GM21786 (cell line): ENCODE data around the gene TNFRSF9.
"Not testable (repeated sequence)": the region's sequence is repeated elsewhere in the genome, so short reads cannot be mapped to it uniquely, and the experiment has no call there.

ENCODE experiments used
- ATAC-seq: cut with Tn5 transposase; IDR thresholded peaks from one replicate; pipeline ENCODE4 v1.9.1; 2021; ENCODE audit not compliant: unreplicated experiment

The TNFRSF9 gene

DNA sequence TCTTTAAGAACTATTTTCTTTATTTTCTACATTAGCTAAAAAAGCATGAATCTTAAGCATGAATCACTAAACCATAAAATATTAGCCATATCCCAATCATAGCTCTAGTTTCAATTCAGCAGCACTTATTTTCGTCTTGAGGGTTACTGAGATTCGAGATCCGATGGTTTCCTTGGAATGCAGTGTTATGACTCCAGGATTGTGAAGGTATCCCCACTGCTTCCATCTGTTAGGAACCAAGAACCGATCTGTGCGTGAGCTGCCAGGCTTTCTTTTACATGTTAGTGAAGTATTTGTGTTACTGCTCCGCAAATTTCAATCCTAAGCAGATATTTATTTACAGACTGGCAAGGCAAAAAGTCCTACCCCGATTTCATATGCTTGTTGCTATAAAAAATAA is 18.8 kb downstream of the TNFRSF9 start:
- no peak for ATAC-seq

DNA sequence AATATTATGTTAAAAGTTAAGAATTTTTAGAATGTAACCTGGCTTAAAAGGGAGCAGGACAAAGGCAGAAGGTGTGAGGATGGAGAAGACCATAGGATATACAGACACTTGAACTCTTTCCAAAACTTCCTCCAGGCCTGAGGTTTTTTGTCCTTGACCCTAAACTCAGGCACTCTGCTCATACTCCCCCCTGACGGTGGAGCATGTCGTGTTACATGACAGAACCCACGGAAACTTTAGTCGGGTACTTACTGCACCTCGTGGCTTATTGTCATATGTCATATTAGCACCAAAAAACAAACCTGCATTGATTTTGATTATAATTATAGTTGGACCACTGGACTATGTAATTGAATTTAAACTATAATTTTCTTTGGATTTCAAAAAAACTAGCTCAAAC is 20.8 kb downstream of the TNFRSF9 start:
- ATAC-seq, result no peak

DNA sequence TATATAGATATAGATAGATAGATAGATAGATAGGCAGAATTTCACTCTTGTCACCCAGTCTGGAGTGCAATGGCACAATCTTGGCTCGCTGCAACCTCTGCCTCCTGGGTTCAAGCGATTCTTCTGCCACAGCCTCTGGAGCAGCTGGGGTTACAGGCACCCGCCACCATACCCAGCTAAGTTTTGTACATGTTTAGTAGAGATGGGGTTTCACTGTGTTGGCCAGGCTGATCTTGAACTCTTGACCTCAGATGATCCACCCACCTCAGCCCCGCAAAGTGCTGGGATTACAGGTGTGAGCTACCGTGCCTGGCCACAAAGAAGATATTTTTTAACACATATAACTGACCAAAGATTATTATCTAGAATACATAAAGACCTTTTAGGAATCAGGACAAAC is 22.7 kb downstream of the TNFRSF9 start:
- not testable (repeated sequence) for ATAC-seq

DNA sequence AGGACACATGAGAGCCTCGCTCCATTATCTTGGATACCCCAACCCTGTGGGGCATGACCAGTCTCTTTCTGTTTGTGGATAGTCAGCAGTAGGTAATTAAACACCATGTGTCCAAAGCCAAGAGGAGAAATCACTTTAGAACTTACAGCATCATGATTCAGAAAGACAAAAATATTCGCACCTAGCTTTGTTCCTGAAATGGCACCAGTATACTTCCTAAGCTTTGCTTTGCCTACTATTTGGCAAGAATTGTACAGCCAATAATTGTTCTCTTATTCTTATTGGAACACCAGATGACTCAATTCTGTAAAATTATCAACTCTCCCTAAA is 24.2 kb downstream of the TNFRSF9 start:
- ATAC-seq, result no peak

DNA sequence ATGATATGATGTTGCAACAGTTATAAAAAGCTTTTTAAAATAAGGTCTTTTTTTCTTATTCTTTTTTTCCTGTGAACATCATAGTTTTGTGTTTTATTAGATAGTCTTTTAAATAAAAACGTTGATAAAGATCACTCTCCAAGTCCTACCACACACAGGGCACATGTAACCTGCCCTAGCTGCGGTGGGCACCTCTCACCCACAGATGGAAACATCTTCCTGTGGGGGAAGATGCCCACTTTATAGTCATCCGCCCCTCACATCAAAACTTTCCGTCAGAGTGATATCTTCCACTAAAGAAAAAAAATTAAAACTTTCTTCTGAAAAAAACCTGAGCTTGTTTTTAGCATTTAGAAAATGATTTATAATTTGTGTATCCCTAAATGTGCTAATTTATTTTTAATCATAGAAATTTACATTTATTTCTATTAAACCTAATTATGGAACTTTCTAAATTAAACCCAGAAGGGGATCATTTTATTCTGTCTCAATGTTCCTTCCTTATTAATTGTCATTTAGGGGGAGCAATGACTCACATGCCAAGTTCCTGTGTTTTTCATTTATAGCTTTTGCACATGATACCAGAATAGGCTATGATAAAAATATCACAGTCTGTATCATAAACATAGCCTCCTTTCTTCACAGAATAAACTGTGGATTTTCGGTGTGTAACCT is 24.7 kb downstream of the TNFRSF9 start:
- ATAC-seq, result no peak

DNA sequence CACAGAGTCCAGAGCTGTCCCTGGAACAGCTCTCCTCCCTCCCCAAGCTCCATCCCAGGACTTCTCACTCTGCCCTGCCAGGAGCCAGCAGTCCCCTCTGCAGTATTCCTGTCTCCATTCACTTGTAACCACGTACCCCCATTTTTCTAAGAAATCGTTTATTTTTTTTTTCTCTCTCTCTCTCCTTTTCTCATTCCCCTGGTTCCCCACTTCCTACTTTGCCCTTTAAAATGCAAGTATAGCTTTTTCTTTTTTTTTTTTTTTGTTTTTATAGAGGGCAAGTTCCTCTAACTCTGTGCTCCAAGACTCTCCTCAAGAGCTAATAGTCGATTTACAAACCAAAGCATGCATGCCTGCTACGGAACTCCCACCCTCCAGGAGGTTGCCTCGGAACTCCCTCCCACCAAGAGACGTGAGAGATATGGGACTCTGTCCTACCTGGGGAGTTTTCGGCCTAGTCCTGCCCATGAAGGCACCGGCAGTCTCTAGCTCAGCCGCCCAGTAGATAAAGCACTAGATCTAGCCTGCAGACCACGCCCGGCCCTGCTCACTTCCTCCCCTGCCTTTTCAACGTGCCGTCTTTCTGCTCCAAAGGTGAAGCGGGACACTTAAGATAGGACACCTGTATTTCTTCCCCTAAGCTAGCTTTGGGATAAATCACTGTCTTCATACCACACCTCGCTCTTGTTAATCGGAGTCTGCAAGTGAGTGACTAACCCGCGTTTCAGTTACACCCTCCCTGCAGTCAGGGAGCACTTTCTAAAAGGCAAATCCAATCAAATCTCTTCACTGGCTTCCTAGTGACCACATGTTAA is 27.7 kb downstream of the TNFRSF9 start:
- ATAC-seq, result no peak

DNA sequence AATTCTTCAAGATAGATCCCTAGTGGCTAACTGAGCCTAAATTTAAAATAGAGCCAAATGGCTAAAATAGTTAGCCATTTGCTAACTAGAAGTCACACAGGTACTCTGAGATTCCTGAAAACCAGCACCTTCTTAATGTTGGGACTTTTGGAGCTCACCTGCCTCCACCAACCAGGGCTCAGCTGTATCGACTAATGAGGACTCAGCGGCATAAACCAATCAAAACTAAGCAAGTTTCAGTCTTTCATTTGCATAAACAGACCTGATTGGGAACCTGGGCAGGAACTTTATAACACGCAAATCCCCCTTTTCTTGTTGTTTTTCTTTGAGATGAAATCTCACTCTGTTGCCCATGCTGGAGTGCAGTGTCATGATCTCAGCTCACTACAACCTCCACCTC is 28.5 kb downstream of the TNFRSF9 start:
- no peak for ATAC-seq

DNA sequence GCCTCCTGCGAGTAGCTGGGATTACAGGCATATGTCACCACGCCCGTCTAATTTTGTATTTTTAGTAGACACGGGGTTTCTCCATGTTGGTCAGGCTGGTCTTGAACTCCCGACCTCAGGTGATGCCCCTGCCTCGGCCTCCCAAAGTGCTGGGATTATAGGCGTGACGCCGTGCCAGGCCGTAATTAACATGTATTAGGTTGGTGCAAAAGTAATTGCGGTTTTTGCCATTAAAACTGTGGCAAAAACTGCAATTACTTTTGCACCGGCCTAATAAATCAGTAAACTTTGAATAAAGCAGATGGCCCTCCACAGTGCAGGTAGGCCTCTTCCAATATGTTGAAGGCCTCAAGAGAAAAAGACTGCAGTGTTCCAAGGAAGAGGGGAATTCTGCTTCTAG is 35.4 kb downstream of the TNFRSF9 start:
- ATAC-seq, result no peak

DNA sequence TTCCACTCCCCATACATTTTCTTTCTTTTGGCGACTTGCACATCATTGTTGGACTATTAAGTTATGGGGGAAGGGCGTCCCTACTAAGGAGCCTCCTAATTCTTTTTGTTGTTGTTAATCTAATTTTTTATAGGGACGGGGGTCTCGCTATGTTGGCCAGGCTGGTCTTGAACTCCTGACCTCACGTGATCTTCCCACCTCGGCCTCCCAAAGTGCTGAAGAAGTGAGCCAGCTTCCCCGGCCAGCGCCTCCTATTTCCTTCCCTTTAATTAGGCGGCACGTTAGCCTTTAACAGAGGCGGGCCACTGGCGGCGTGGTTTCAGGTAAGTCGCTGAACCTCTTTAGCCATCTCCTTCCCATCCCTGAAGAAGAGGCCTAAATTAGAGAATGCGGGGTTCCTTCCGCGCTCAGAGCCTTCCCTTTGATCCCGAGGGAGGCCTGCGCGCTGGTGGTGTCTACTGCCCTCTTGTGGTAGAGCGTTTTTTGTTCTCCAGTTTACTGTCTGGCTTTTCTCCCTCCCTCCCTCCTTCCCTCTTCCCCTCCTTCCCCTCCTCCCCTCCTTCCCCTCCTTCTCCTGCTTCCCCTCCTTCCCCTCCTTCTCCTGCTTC is 38.1 kb downstream of the TNFRSF9 start:
- ATAC-seq, result no peak

DNA sequence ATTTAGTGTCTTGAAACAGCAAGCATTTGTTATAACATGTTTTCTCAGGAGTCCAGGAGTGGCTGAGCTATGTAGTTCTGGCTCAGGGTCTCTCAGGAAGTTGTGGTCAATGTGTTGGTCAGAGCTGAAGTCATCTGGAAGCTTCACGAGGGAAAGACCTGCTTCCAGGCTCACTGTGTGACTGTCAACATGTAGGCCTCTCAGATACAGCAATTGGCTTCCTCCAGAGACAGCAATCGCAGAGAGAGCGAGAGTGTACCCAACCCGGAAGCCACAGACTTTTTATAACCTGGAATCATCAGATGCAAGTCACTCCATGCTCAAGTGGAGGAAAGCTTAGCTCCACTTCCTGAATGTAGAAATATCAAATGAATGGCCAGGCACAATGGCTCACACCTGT is 40.9 kb downstream of the TNFRSF9 start:
- no peak for ATAC-seq

DNA sequence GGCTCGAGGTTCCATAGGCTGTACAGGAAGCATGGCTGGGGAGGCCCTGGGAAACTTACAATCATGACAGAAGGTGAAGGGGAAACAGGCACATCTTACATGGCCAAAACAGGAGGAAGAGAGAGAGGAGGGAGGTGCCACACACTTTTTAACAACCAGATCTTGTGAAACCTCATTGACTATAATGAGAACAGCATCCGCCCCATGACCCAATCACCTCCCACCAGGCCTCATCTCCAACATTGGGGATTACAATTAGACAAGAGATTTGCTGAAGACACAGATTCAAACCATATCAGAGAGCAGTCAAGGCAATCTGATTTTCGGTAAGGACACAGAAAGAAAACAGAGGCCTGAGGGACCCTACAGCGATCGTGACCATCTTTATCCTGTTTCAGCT is 41.7 kb downstream of the TNFRSF9 start:
- ATAC-seq, result no peak

DNA sequence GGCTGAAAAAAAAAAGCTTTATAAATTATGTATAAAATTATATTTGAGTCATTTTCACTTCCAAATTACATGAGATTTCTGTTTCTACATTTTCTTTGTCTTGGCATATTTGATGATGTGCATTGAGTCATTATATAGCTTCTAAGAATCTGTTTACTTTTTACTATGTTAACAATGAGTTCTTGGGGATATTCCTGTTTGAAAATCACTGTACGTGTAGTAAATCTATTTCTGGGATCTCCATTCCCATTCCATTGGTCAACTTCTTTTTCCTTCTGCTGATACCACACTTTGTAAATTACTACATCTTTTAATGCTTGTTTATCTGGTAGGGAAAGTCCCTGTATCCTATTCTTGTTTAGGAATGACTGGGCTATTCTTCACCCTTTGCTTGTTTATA is 43.6 kb downstream of the TNFRSF9 start:
- no peak for ATAC-seq

DNA sequence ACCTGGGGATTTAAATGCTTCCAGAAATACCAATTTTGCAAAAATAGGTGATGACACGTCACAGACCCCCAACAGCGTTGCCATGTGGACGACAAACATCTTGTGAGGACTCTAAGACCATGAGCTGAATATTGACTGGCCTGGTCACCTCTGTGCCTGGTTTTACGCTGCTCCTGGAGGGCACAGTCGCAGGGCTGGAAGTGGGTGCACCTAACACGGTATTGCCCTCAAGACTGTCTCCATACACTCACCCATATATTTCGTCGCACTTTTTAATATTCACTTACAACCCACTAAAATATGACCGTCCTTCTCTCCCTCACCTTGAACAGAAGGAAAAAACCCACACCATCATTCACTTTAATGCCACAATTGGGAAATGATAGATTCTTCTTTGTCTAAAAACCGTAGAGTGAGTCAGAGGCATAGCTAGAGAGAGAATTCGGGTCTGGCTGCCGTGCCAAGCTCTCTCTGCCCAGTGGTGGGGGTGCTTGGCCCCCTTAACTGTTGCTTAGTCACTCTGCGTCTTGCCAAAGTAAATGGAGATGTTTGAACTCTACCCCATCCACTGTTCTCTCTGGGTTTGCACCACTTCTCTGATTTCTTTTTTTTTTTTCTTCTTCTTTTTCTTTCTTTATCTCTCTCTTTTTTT is 47.0 kb downstream of the TNFRSF9 start:
- ATAC-seq, result no peak

DNA sequence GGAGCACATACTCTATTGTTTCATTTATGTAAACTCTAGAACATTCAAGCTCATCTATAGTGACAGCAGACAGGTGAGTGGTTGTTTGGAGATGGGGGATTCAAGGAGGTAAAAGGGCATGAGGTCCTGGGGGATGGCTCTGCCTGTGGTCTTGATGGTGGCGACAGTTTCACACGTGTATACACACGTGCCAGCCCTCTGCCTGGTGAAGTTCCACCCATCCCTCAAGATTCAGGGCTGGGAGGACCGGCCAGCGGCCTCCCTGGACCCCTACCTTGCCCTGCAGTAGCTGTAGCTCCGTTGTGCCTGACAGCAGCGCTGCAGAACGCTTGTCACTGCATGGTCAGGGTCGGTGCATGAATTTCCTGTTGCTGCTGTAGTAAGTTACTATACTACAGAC is 48.8 kb downstream of the TNFRSF9 start:
- ATAC-seq, result no peak

DNA sequence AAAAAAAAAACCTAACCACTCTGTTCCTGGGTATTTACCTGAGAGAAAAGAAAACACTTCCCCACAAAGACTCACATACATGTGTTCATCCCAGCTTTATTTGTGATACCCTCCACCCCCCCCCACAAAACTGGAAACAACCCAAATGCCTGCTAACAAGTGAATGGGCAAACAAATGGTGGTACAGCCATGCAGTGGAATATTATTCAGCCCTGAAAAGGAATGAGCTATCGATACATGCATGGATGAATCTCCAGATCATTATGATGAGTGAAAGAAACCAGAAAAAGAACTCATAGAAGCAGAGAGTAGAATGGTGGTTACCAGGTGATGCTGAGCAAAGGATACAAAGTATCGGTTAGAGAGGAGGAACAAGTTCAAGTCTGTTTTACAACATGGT is 49.8 kb downstream of the TNFRSF9 start:
- no peak for ATAC-seq

DNA sequence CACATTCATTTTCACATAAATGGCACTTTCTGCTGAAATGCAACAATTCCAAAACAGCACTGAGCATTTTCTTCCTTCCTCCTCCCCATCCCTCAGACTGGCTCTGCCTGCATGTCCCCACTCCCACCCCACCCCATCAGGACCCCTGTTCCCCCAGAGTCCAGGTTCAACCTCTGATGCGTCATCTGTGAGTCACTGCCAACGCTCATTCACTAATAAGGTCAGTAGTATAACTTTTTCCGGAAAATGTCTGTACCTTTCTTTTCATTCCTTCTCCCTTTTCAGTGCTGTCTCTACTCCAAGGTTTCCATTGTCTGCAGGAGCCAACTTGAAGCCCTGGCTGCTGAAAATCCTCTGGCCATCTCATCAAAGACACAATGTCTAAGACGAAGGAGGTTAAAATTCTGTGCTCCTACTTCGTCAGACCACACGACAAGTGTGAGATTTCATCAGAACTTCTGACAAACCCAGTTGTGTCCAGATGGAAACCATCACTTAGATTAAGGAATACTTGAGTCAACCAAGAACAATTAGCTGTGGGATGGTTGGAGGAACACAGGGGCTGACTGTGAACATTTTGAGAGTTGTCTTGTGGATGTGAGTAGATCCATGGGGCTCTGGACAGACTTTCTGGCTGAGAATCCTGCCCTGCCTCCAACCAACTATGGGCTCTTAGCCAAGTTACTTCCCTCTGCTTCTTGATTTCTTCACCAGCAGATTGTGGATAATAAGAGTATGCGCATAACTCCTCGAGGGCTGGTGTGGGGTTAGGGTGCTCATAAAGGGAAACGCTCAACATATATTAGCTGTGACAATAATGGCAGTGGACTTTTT is 52.2 kb downstream of the TNFRSF9 start:
- ATAC-seq, result no peak

DNA sequence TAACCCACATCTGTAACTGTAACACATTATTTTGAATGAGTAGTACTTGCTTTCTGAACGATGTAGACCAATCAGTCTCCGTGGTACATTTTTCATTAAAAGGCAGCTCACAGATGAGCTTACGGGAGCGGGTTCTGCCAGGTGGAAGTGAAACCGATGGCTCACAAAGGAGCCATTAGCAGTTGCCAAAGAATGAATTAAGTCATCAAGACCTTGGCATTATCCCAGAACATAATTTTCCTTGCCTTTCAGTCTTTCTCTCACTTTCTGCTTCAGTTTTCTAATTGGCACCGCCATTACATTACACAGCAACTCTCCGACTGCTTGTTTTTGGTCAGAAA is 54.3 kb downstream of the TNFRSF9 start:
- ATAC-seq, result no peak

DNA sequence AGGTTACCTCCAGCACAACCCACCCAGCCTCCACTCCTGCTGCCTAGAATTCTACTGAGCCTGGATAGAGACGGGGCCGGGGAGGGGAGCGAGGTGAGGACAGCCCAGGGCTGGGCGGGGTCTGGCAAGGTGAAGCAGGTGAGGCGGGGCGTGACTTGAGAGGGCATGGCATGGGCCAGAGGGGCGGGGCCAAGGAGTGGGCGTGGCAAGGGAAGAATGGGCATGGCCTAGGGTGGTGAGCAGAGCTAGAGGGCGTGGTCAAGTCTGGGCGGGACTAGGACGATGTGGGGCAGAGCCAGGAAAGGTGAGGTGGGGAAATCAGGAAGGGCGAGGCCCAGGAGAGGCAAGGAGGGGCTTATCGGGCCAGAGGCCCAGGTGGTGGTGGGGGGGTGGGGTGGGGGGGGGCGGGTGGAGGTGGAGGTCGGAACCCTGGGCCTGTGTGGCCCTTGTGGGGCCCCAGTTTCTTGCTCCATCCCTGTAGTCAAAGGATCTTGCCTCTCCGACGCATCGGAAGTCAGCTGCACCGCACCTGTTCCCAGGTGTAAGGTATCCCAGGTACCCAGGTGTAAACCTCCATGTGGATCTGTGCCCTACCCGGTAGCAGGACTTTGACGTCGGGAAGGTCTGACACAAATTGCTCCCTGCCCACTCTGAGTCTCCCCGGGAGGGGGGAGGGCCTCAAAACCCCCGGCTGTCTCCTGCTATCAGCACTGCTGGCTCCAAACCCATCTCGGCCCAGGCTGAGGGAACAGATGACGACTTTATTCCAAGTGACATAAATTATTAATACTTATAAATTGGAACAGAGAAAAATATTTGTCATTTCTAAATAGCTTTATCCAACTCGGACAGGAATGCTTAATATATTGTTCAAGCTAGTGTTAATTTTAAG is 54.9 kb downstream of the TNFRSF9 start:
- ATAC-seq, result no peak

DNA sequence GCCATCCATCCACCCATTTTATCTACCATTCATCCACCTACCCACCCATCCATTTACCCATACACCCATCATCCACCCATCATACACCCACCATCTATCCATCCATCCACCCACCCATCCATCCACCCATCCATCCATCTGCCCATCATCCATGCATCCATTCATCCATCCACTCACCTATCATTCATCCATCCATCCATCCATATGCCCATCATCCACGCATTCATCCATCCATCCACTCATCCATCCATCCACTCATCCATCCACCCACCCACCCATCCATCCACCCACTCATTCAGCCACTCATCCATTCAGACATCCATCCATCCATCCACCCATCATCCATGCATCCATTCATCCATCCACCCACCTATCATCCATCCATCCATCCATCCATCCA is 55.9 kb downstream of the TNFRSF9 start:
- no peak for ATAC-seq

DNA sequence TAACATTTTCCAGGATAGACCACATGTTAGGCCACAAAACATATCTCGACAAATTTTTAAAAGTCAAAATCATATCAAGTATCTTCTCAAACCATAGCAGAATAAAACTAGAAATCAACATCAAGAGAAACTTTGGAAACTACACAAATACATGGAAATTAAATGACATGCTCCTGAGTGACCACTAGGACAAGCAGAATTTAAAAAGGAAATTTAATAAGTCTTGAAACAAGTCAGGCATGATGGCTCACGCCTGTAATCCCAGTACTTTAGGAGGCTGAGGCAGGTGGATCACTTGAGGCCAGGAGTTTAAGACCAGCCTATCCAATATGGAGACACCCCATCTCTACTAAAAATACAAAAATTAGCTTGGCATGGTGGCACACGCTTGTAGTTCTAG is 61.4 kb downstream of the TNFRSF9 start:
- ATAC-seq, result no peak
